ENCODE measurements around the gene WASF3. TPM values are rescaled to one million over a fixed set of nuclear protein-coding genes. Genes with fewer than 3 reads are reported as not detected.

Gene WASF3
- polyA plus RNA-seq, 3 donors = not detected

GRCh38 chr13:26664876-26665275 is 107.4 kb downstream of the WASF3 start:
- no peaks in the 10 kb centered on the region for H3K79me2 ChIP-seq (ENCODE audit: insufficient read depth, low read length)
- no peak overlapping the region for H3K4me3 ChIP-seq (replicated peaks in 1 of 3; ENCODE audit: low read depth in 2 of 3, low read length in 3 of 3)
- H3K27ac ChIP-seq (ENCODE audit: low read depth in 1 of 2, low read length in 2 of 2) = no peak overlapping the region
- H3K36me3 Mint-ChIP-seq = no peaks in the 10 kb centered on the region
- no peak overlapping the region for H3K9ac ChIP-seq (ENCODE audit: insufficient read depth, low read length, poor library complexity, severe bottlenecking)
- no peaks in the 10 kb centered on the region for H4K20me1 ChIP-seq (ENCODE audit: insufficient read depth, low read length)
- H3K9me3 Mint-ChIP-seq = peaks cover 0 to 2% (median 0%) of the 10 kb centered on the region in 7 donors
- no peaks in the 10 kb centered on the region for H3K36me3 ChIP-seq (replicated peaks in 1 of 2; ENCODE audit: control insufficient read depth in 1 of 2, insufficient read depth in 2 of 2, low read length in 2 of 2)
- intact Hi-C loops (cut with micrococcal nuclease) = no loop called here
- no peaks in the 10 kb centered on the region for H3K4me1 ChIP-seq (ENCODE audit: control insufficient read depth in 1 of 2, insufficient read depth in 2 of 2, low read length in 2 of 2)
- H3K4me2 ChIP-seq (replicated peaks; ENCODE audit: extremely low read depth, low read length, poor library complexity, severe bottlenecking) = no peak overlapping the region
- no peaks in the 10 kb centered on the region for H3K27me3 ChIP-seq (ENCODE audit: control insufficient read depth in 2 of 2, insufficient read depth in 2 of 2, low read length in 2 of 2)
- no CpG with 5 or more reads among the region's 3 CpGs for WGBS (ENCODE audit: insufficient coverage)
- no peaks in the 10 kb centered on the region for H3K4me1 Mint-ChIP-seq
- no peak overlapping the region for H3K4me3 Mint-ChIP-seq
- no peaks in the 10 kb centered on the region for H3K9me3 ChIP-seq (replicated peaks in 1 of 2; ENCODE audit: control insufficient read depth in 1 of 2, insufficient read depth in 1 of 2, low read length in 2 of 2)
- H3K27ac Mint-ChIP-seq = no peak overlapping the region
- no peak overlapping the region for H2AFZ ChIP-seq (ENCODE audit: insufficient read depth, low read depth, low read length, poor library complexity, severe bottlenecking)
- DNase-seq = no peak
- H3K27me3 Mint-ChIP-seq (ENCODE audit: low read depth in 3 of 3) = peaks cover 0 to 3% (median 2%) of the 10 kb centered on the region in 3 donors
- no peak for TF ChIP-seq CTCF (IDR thresholded peaks at IDR 0.05)

GRCh38 chr13:26668357-26669146 is 111.1 kb downstream of the WASF3 start:
- Histone ChIP-seq H4K20me1 (ENCODE audit: insufficient read depth, low read length) (no peaks in the 10 kb centered on the region), H3K27me3 (ENCODE audit: control insufficient read depth in 2 of 2, insufficient read depth in 2 of 2, low read length in 2 of 2) (no peaks in the 10 kb centered on the region), H3K4me2 (replicated peaks; ENCODE audit: extremely low read depth, low read length, poor library complexity, severe bottlenecking) (no peak overlapping the region), H3K4me3 (replicated peaks in 1 of 3; ENCODE audit: low read depth in 2 of 3, low read length in 3 of 3) (no peak overlapping the region), H3K9me3 (replicated peaks in 1 of 2; ENCODE audit: control insufficient read depth in 1 of 2, insufficient read depth in 1 of 2, low read length in 2 of 2) (no peaks in the 10 kb centered on the region), H3K4me1 (ENCODE audit: control insufficient read depth in 1 of 2, insufficient read depth in 2 of 2, low read length in 2 of 2) (no peaks in the 10 kb centered on the region), H3K36me3 (replicated peaks in 1 of 2; ENCODE audit: control insufficient read depth in 1 of 2, insufficient read depth in 2 of 2, low read length in 2 of 2) (no peaks in the 10 kb centered on the region), H3K9ac (ENCODE audit: insufficient read depth, low read length, poor library complexity, severe bottlenecking) (no peak overlapping the region), H3K79me2 (ENCODE audit: insufficient read depth, low read length) (no peaks in the 10 kb centered on the region), H3K27ac (ENCODE audit: low read depth in 1 of 2, low read length in 2 of 2) (no peak overlapping the region), H2AFZ (ENCODE audit: insufficient read depth, low read depth, low read length, poor library complexity, severe bottlenecking) (no peak overlapping the region)
- H3K4me3 Mint-ChIP-seq = no peak overlapping the region
- peaks cover 0 to 2% (median 0%) of the 10 kb centered on the region in 7 donors for H3K9me3 Mint-ChIP-seq
- 95% methylated on average over 2 of the region's 5 CpGs for WGBS (ENCODE audit: insufficient coverage)
- no peaks in the 10 kb centered on the region for H3K4me1 Mint-ChIP-seq
- no peak for TF ChIP-seq CTCF (IDR thresholded peaks at IDR 0.05)
- intact Hi-C loops (cut with micrococcal nuclease) = no loop called here
- no peak overlapping the region for H3K27ac Mint-ChIP-seq
- H3K27me3 Mint-ChIP-seq (ENCODE audit: low read depth in 3 of 3) = peaks cover 0 to 3% (median 2%) of the 10 kb centered on the region in 3 donors
- no peak for DNase-seq
- H3K36me3 Mint-ChIP-seq = no peaks in the 10 kb centered on the region

Measured in CD14-positive monocyte (primary cell).